Panc1 (cell line): ENCODE measurements around the gene TMEM92. TPM values are rescaled to one million over a fixed set of nuclear protein-coding genes. Genes with fewer than 3 reads are reported as not detected.

Source experiments
- ATAC-seq: fragments of 200-7000 bp; cut with Tn5 transposase; 2 replicates; pipeline ENCODE4 v1.9.1; 2020; ENCODE audit warnings: mild to moderate bottlenecking, moderate library complexity
- BruUV-seq: library from RNA; stranded (reverse); fragments of 400-500 nt; replicated peaks from 2 replicates; lab custom pipeline; 2021; lab: Mats Ljungman, UMichigan
- CTCF ChIA-PET: fragments of 300-600 bp; sonication (Branson Sonifier 250); formaldehyde crosslinking; loops from one replicate; lab custom pipeline; 2022; ENCODE audit warnings: antibody characterized with exemption; lab: Charles Lee
- POLR2A ChIA-PET: fragments of 300-600 bp; sonication (Branson Sonifier 250); formaldehyde crosslinking; loops from one replicate; lab custom pipeline; 2022; ENCODE audit warnings: antibody characterized with exemption; lab: Charles Lee
- DNase-seq: peaks from one replicate; pipeline ENCODE4 v3.0.0-alpha.2; 2010; ENCODE audit warnings: low read depth, low spot score
- H3K27ac ChIP-seq: 2 replicates; pipeline ENCODE4 v1.5.1; 2011; ENCODE audit warnings: mild to moderate bottlenecking, low read length, inconsistent platforms
- H3K27me3 ChIP-seq: fragments of 200-500 bp; sonication (Bioruptor generic); 2 replicates; pipeline ENCODE4 v1.6.0; 2014; ENCODE audit warnings: low read length, inconsistent platforms; ENCODE audit not compliant: control insufficient read depth, insufficient read depth
- H3K36me3 ChIP-seq: fragments of 200-500 bp; sonication (Bioruptor generic); 2 replicates; pipeline ENCODE4 v1.5.1; 2014; ENCODE audit warnings: inconsistent platforms, mild to moderate bottlenecking, low read length, moderate library complexity; ENCODE audit not compliant: control insufficient read depth, insufficient read depth
- H3K4me1 ChIP-seq: 2 replicates; pipeline ENCODE4 v1.5.1; 2011; ENCODE audit warnings: inconsistent platforms, mild to moderate bottlenecking, low read length, moderate library complexity; ENCODE audit not compliant: control insufficient read depth, insufficient read depth
- H3K4me3 ChIP-seq, 2 experiments: 2 replicates each; pipeline ENCODE4 v1.5.1; 2011 to 2012; ENCODE audit warnings: low read depth in 2 of 2, low read length in 2 of 2, mild to moderate bottlenecking in 2 of 2, inconsistent platforms in 1 of 2, moderate library complexity in 1 of 2
- H3K9me3 ChIP-seq: fragments of 200-500 bp; sonication (Bioruptor generic); 2 replicates; pipeline ENCODE4 v1.5.1; 2014; ENCODE audit warnings: low read depth, mild to moderate bottlenecking, inconsistent platforms, low read length, moderate library complexity; ENCODE audit not compliant: control insufficient read depth, insufficient read depth
- POLR2AphosphoS5 ChIP-seq: IDR thresholded peaks from 2 replicates; pipeline ENCODE4 v1.6.1; 2012; ENCODE audit warnings: mild to moderate bottlenecking, low read depth, low read length, moderate library complexity
- SIN3A ChIP-seq: IDR thresholded peaks from 2 replicates; pipeline ENCODE4 v1.6.1; 2012; ENCODE audit warnings: low read depth, mild to moderate bottlenecking, low read length, moderate library complexity, borderline replicate concordance; ENCODE audit not compliant: insufficient read depth
- TCF7L2 ChIP-seq: IDR thresholded peaks from 2 replicates; pipeline ENCODE4 v1.6.1; 2011; ENCODE audit warnings: mild to moderate bottlenecking, low read depth, low read length, inconsistent platforms
- in situ Hi-C: cut with HindIII; loops from 2 replicates; pipeline ENCODE4 v1.10.0; 2016; ENCODE audit warnings: low sequenced_read_pairs, low pct_unique_long_range_greater_than_20kb
- intact Hi-C: fragments of 100-400 bp; cut with micrococcal nuclease; formaldehyde crosslinking; loops from one replicate; pipeline ENCODE4 v1.10.0; 2022; ENCODE audit not compliant: unreplicated experiment
- total RNA-seq: library from RNA; stranded (reverse); gene quantifications from one replicate; pipeline ENCODE4 v1.2.1, GENCODE V29; 2021; ENCODE audit not compliant: unreplicated experiment
- TF ChIP-seq, protein P1 (sequence below): fragments of 450-650 bp; IDR thresholded peaks from 2 replicates; pipeline ENCODE4 v1.5.1; 2017; ENCODE audit warnings: mild to moderate bottlenecking
- TF ChIP-seq, protein P2 (sequence below), 2 experiments: IDR thresholded peaks; 2 replicates each; pipeline ENCODE4 v1.6.1; 2011 to 2012; ENCODE audit warnings: low read depth in 2 of 2, control low read depth in 1 of 2, low read length in 1 of 2, mild to moderate bottlenecking in 1 of 2, moderate library complexity in 1 of 2; ENCODE audit not compliant: insufficient read depth in 1 of 2

The TMEM92 gene
- total RNA-seq, 1 experiment from 2014 or later: 0.54 TPM

DNA sequence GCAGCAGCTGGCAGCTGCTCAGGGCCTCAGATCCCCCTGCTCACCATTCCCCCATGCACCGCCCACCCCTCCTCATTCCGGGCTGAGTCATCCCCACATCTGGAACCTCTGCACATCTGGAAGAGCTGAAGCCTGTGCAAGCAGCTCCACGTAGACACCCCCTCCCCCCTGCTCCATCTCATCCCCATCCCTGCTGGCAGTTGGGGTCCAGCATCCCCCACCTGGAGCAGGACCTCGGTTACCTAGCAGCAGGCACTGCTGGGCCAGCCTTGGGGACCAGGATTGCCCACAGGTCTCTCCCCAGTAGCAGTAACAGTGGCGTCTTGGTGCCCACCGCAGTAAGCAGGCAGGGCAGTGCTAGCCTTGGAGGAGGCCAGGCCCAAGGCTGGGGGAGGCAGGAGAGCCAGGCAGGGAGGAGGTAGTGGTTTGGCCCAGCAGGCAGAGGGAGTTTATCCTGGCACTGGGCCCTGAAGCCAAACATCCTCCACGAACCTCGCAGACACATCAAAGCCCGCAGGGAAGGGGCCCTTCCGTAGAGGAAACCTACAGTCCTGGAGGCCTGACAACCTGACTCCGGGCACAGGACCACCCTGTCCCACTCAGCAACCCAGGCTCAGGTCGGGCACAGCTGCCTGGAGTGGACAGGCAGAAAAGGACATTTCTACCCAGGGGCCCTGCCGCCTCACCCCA is 7.7 kb upstream of the TMEM92 start:
- H3K4me3 ChIP-seq: no peak overlapping the region
- ChIA-PET POLR2A (no interaction called here), CTCF (interaction anchor here (0.7 kb wide), 1 partner anchor 60 kb away, joined by 3 read pairs; no protein-coding TSS in a partner anchor)
- no peaks in the 10 kb centered on the region for H3K9me3 ChIP-seq
- in situ Hi-C loops (loop anchor here (5.0 kb wide), 1 partner anchor 49 kb away; no protein-coding TSS in a partner anchor), intact Hi-C loops (no loop called here)
- ATAC-seq (peak; percentile 79), DNase-seq (no peak)
- no peaks in the 10 kb centered on the region for H3K36me3 ChIP-seq
- peaks cover 38% of the 10 kb centered on the region for H3K4me1 ChIP-seq
- peak overlapping the region; percentile 21 for H3K27ac ChIP-seq
- TF ChIP-seq, protein P1, sequence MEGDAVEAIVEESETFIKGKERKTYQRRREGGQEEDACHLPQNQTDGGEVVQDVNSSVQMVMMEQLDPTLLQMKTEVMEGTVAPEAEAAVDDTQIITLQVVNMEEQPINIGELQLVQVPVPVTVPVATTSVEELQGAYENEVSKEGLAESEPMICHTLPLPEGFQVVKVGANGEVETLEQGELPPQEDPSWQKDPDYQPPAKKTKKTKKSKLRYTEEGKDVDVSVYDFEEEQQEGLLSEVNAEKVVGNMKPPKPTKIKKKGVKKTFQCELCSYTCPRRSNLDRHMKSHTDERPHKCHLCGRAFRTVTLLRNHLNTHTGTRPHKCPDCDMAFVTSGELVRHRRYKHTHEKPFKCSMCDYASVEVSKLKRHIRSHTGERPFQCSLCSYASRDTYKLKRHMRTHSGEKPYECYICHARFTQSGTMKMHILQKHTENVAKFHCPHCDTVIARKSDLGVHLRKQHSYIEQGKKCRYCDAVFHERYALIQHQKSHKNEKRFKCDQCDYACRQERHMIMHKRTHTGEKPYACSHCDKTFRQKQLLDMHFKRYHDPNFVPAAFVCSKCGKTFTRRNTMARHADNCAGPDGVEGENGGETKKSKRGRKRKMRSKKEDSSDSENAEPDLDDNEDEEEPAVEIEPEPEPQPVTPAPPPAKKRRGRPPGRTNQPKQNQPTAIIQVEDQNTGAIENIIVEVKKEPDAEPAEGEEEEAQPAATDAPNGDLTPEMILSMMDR: no peak
- TF ChIP-seq POLR2AphosphoS5 (peak; percentile 64; the same call in 1 of the 2 replicates), TCF7L2 (peak; percentile 95), SIN3A (no peak)
- TF ChIP-seq, protein P2, sequence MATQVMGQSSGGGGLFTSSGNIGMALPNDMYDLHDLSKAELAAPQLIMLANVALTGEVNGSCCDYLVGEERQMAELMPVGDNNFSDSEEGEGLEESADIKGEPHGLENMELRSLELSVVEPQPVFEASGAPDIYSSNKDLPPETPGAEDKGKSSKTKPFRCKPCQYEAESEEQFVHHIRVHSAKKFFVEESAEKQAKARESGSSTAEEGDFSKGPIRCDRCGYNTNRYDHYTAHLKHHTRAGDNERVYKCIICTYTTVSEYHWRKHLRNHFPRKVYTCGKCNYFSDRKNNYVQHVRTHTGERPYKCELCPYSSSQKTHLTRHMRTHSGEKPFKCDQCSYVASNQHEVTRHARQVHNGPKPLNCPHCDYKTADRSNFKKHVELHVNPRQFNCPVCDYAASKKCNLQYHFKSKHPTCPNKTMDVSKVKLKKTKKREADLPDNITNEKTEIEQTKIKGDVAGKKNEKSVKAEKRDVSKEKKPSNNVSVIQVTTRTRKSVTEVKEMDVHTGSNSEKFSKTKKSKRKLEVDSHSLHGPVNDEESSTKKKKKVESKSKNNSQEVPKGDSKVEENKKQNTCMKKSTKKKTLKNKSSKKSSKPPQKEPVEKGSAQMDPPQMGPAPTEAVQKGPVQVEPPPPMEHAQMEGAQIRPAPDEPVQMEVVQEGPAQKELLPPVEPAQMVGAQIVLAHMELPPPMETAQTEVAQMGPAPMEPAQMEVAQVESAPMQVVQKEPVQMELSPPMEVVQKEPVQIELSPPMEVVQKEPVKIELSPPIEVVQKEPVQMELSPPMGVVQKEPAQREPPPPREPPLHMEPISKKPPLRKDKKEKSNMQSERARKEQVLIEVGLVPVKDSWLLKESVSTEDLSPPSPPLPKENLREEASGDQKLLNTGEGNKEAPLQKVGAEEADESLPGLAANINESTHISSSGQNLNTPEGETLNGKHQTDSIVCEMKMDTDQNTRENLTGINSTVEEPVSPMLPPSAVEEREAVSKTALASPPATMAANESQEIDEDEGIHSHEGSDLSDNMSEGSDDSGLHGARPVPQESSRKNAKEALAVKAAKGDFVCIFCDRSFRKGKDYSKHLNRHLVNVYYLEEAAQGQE (IDR thresholded peaks at IDR 0.05; ENCODE audit: insufficient read depth in 1 of 2, low read depth in 2 of 2, low read length in 1 of 2): no peak
- BruUV-seq: no TSS peak
- no peaks in the 10 kb centered on the region for H3K27me3 ChIP-seq

DNA sequence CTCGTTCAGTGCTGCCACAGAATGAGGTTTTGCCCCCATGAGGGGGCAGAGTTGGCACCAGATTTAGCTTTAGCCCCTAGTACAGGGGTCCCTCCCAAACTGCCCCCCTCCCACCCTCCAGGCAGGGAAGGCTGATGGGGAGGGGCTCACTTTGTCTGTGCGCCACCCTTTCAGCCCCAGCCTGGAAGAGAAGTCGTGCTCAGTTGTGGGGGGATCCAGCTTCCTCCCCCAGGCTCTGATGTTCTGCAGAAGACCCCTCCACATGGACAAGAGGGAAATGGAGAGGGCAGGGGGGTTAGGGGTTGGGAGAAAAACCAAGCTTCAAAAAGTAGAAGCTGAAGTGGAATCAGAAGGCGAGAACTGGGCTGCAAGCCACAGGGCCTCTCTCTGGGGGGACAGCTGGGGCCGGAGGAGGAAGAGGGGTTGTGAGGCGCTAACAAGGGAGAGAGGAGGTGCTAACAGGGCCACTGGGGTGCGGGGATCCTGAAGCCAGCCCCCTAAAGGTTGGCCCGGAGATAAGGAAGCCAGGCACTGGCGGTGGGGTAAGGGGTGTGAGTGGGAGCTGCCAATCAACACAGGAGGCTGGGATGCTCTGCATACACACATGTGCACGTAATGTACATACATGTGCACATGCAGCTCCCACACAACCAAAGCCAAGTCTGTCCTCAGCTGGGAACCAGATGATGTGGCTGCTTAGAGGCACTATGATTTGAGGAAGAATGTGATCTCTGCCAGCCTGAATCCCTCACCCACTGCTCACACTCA is 7.0 kb upstream of the TMEM92 start:
- POLR2A ChIA-PET: no interaction called here

More for the DNA sequence above, 7.0 kb upstream of the TMEM92 start:
- H3K4me3 ChIP-seq: no peak overlapping the region
- no peak for DNase-seq
- no peak for ATAC-seq
- in situ Hi-C loops (loop anchor here (5.0 kb wide), 1 partner anchor 50 kb away; no protein-coding TSS in a partner anchor), intact Hi-C loops (no loop called here)
- H3K27me3 ChIP-seq: no peaks in the 10 kb centered on the region
- TF ChIP-seq SIN3A (no peak), TCF7L2 (peak; percentile 78)
- peak overlapping the region; percentile 21 for H3K27ac ChIP-seq
- no TSS peak for BruUV-seq
- no peaks in the 10 kb centered on the region for H3K36me3 ChIP-seq
- H3K4me1 ChIP-seq: peaks cover 38% of the 10 kb centered on the region
- CTCF ChIA-PET: interaction anchor here (0.5 to 1.4 kb wide), 4 partner anchors 61 to 211 kb away, joined by 3 to 19 read pairs (median 8); partner anchors contain the start of gene COL1A1
- no peaks in the 10 kb centered on the region for H3K9me3 ChIP-seq
